Activated T-helper 9 cell treated with anti-CD3 and anti-CD28 coated beads, Interleukin-2, amount 50 U/mL, for 16 hours (primary cell): ENCODE measurements around the gene VAV3.

ENCODE experiments used
- DNase-seq: peaks from one replicate; pipeline ENCODE4 v3.0.0-alpha.2; 2020; ENCODE audit warnings: low read depth

Gene VAV3

DNA sequence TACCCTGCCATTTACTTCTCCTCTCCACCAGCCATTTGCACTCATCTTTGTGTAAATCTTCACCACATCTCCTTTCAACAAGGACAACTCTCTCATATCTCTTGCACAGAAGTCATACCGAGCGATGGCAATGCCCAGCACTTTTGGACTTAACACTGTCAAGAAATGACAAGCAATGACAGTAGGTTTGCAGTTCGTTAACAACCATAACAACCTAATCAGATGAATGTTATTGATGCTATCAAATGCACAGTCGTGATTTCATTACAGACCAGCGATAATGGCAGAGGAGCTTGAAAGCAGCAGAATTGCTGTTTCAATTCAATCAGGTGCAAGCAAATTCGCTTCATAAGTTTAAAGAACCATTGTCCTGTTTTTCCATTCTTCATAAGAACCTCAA is 390.9 kb downstream of the VAV3 start:
- no peak for DNase-seq

GRCh38 chr1:107572674-107573211 is 392.2 kb downstream of the VAV3 start:
- no peak for DNase-seq

DNA sequence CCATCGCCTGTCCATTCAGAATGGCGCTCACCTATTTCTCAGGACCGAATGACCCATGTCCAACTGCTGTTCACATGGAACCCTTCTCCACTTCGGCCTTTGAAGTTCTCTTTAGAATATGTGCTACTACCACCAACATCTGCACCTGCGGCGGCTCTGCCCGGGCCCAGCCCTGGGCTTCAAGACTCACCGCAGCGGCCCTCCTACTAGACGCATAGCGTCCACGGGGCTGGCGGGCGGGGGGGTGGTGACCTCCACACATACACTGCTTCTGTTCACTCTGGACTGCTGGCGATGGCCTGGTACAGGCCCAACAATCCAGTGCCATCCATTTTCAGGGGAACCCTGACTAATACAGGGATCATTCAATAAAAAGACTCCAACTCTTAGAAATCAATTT is 394.2 kb downstream of the VAV3 start:
- no peak for DNase-seq

DNA sequence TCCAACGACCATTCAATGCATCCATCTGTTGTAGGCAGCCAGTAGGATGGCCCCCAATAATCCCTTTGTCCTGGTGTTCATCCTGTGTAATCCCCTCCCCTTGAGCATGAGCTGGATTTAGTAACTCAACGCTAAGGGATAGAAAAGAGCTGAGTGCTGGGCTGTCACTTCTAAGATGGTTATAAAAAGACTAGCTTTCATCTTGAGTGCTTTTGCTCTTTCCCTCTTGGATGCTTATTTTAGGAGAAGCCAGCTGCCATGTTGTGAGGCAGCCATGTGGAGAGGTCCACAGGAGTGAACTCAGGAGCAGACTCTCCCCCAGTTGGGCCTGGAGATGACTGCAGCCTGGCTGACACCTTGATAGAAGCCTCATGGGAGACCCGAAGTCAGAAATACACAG is 401.5 kb downstream of the VAV3 start:
- DNase-seq: no peak

DNA sequence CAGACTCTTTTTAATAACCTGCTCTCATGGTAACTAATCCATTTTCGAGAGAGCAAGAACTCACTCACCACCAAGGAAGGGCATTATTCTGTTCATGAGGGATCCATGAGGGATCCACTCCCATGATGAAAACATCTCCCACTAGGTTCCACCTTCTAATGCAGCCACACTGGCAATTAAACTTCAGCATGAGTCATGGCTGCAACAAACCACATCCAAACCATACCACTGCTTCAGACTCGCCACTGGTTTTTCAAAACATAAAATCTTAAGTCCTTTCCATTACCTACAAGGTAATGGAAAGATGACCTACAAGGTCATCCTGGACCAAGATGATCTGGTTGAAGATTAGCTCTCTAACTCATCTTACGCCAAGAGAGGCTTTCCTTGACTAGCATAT is 405.1 kb downstream of the VAV3 start:
- DNase-seq: no peak

- no peak for DNase-seq
Observed at GRCh38 chr1:107557095-107557494, 407.9 kb downstream of the VAV3 start.

DNA sequence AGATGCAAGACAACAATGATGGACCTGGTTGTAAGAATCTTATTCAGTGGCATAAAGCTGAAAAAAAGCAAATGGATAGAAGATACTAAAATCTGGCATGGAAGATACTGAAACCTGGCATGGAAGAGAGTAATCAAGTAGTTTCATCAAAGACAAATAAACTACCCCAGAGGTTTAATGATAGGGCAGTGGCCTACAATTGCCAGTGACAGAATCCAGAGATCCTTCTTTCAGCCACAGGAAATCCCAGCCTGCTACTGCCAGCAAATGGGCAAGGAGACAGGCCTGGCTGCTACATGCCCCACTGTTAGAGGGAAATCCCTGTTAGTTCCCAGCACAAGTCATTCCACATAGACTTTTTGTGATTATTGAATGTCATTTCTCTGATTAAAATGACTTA is 409.4 kb downstream of the VAV3 start:
- no peak for DNase-seq

GRCh38 chr1:107552781-107553180 is 412.2 kb downstream of the VAV3 start:
- no peak for DNase-seq

- no peak for DNase-seq
Observed at GRCh38 chr1:107551456-107551855, 413.5 kb downstream of the VAV3 start.

DNA sequence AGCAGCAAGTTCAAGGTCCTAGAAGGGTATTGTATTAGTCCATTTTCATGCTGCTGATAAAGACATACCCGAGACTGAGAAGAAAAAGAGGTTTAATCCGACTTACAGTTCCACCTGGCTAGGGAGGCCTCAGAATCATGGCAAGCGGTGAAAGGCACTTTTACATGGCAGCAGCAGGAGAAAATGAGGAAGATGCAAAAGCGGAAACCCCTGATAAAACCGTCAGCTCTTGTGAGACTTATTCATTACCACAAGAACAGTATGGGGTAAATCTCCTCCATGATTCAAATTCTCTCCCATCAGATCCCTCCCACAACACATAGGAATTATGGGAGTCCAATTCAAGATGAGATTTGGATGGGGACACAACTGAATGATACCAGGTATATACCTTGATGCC is 414.6 kb downstream of the VAV3 start:
- no peak for DNase-seq

- DNase-seq: no peak
Observed at GRCh38 chr1:107549152-107549810, 415.7 kb downstream of the VAV3 start.

DNA sequence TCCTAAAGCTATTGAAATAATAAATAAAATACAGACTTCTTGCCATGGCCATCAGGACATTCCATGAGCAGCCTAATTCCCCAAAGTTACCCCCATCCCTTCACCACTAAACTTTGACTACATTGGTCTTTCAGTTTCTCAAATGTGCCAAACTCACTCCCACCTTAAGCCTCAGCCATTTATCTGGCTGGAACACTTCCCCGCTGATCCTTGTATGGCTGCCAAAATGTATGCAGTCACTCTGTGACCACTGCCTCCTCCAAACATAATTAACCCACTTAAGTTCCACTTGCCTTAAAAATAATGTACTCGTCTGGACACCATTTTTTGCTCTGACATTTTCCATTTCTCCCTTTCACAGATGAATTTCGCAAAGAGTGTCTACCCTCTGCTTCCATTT is 416.7 kb downstream of the VAV3 start:
- no peak for DNase-seq

DNA sequence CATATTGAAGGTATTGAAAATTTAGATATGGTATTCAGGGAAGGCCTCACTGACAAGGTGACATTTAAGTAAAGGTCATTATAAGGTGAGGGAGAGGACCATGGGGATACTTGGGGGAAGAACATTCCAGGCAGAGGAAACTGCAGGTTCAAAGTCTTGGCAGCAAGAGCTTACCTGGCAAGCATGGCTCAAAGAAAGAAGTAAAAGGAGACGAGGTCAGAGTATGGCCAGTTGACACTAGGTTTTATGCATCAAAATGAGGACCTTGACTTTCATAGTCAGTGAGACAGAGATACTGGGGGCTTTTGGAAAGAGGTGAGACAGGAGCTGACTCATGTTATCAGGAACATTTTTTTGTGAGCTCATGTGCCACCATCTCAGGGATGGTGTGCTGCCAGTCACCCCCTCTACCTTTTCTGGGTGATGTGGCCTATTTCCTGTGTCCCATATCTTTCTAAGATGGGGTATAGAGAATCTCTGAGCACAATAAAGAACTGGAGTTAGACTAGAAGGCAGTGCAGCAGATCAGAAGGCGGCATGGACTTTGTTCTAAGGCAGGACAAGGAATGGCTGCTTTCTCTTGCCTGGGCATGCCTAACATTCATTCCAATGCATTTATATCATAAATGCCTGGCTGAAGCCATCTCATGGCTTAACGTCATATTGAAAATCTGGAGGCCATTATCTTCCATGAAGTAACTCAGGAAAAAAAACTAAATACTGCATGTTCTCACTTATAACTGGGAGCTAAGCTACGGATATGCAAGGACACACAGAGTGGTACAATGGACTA is 417.4 kb downstream of the VAV3 start:
- no peak for DNase-seq

DNA sequence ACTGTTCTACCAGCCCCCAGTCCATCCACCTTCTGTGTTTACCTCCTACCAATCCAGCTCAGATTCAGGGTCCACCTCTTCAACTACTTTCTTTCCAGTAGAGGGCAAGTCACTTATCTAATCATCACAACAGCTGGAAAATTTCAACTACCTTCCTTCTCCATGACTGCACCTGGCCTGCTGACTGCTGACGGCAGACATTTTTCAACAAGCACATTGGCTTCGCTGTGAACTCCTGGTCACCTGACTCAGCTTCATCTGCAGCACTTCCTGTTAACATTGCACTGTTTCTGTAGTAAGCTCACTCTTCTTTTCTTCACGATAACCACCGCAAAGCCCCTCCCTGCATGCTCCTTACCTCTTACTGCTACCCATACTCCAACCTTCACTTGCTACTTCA is 418.4 kb downstream of the VAV3 start:
- no peak for DNase-seq

- no peak for DNase-seq
Observed at GRCh38 chr1:107545879-107546278, 419.1 kb downstream of the VAV3 start.

DNA sequence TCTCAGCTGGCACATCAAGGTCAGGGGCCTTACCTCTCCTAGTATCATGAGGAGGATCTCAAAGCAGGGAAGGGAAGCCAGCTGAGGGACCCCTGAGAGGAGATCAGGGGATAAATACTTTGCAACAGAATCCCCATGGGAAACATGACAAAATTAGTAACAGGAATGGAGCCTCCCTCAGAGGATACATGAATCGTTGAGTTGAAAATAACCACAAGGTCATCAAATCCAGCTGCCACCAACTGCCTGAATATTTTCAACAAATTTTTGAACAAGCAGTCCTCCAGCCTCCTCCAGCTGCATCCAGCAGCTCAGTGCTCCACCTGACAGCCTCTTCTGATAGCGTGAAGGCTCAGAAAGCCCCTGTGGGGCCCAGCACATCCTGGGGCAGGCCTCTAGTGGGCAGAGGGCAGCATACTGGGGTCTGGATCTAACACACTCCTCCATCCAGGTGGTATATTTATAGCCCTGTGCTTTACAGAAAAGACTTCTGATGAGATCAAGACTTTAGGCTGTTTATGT is 419.9 kb downstream of the VAV3 start:
- DNase-seq: no peak

GRCh38 chr1:107544285-107544684 is 420.7 kb downstream of the VAV3 start:
- no peak for DNase-seq

DNA sequence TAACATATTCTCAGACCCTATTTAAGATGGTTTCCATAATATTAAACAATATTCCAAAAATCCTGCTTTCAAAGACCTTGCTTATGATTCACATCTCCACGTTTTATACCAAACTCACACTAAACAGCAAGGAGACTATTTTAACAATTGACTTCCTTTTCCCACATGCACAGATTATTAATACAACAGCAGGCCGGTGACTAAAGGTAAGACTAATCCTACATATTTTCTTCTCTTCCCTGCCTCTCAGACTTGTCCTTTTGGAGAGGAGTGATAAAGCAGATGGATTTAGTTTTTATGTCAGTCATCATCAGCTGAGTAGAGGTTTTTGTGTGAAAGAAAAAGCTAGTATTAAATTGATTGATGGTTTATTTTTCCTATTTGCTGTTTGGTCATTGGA is 423.6 kb downstream of the VAV3 start:
- DNase-seq: no peak

- DNase-seq: no peak
Observed at GRCh38 chr1:107538502-107538901, 426.5 kb downstream of the VAV3 start.

DNA sequence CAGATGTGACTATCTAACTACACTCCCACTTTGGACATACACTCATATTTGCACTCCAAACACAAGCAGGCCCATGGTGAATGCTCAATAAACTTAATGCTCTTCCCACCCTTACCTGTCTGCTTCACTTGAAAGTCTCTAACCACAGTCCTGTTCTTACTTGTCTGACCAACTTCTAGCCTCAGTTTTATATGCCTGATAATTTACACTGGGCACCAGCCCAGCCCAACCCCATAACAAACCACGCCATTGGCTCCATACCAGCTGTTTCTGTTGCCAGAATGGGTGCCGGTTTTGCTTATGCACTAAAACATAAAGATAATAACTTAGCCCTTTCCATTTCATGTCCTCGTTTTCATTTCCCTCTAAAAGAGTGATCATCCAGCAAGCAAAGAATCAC is 428.7 kb downstream of the VAV3 start:
- DNase-seq: no peak

DNA sequence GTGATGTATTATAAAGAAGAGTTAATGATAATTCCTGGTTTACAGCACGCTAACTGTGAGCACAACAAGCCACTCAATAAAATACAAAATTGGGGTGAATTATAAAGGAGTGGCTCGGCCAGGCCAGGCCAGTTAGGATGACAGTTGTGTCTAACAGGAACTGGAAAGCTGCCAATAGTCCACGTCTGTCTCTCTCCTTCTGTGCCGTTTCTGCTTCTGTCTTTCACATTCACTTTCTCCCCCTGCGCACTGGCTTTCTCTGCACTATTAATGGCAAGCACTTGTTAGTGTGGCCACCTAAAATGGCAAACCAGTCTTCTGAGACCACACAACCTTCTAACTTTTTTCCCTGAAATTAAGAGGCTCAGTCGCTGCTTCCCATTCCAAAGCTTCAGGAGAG is 429.9 kb downstream of the VAV3 start:
- DNase-seq: no peak

DNA sequence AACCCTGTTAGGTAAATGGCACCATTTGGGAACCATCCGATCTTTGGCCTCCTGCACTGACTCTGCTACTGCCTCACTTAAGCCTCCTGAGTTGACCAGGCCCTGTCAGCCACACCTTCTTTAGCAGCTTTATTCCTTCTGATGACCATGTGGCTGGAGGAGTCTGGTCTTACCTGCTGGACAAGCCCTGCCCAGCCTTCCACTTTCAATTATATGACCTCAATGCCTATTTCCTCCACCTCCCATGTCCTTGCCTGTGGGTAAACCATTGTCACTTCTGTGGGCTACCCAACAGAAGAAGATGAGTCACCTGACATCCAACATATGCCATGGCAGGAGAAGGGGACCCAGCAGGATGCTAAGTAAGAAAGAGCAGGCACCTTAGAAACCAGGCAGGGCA is 430.3 kb downstream of the VAV3 start:
- DNase-seq: no peak

GRCh38 chr1:107533436-107533835 is 431.5 kb downstream of the VAV3 start:
- DNase-seq: no peak
